Osteocyte (in vitro differentiated cells): Measurements from ENCODE around the gene ACACA. TPM values are rescaled to one million over a fixed set of nuclear protein-coding genes. Genes with fewer than 3 reads are reported as not detected.

ENCODE experiments used
- DNase-seq: peaks from one replicate; pipeline ENCODE4 v3.0.0; 2021; ENCODE audit warnings: mixed read lengths; ENCODE audit not compliant: unreplicated experiment; ENCODE audit errors: extremely low spot score
- H3K27ac Mint-ChIP-seq: one replicate; pipeline ENCODE4 v1.8.0; 2021; ENCODE audit warnings: mild to moderate bottlenecking, mixed read lengths; ENCODE audit not compliant: unreplicated experiment
- H3K27me3 Mint-ChIP-seq: one replicate; pipeline ENCODE4 v1.8.0; 2021; ENCODE audit warnings: mixed read lengths; ENCODE audit not compliant: unreplicated experiment
- H3K36me3 Mint-ChIP-seq: one replicate; pipeline ENCODE4 v1.8.0; 2021; ENCODE audit warnings: mixed read lengths; ENCODE audit not compliant: unreplicated experiment
- H3K4me1 Mint-ChIP-seq: one replicate; pipeline ENCODE4 v1.8.0; 2021; ENCODE audit warnings: mixed read lengths; ENCODE audit not compliant: unreplicated experiment
- H3K4me3 Mint-ChIP-seq: one replicate; pipeline ENCODE4 v1.8.0; 2021; ENCODE audit warnings: mild to moderate bottlenecking, moderate library complexity, mixed read lengths; ENCODE audit not compliant: unreplicated experiment
- H3K9me3 Mint-ChIP-seq: one replicate; pipeline ENCODE4 v1.8.0; 2021; ENCODE audit warnings: mixed read lengths; ENCODE audit not compliant: unreplicated experiment
- total RNA-seq: library from RNA; stranded (reverse); gene quantifications from 2 replicates; pipeline ENCODE4 v1.2.1, GENCODE V29; 2021
- TF ChIP-seq, protein P1 (sequence below): fragments of 200-600 bp; sonication (generic); IDR thresholded peaks from 2 replicates; pipeline ENCODE4 v1.5.0; 2021; ENCODE audit warnings: antibody characterized with exemption, mild to moderate bottlenecking, moderate library complexity

ACACA gene
- total RNA-seq, 1 donor from 2014 or later = 63.5 TPM

DNA sequence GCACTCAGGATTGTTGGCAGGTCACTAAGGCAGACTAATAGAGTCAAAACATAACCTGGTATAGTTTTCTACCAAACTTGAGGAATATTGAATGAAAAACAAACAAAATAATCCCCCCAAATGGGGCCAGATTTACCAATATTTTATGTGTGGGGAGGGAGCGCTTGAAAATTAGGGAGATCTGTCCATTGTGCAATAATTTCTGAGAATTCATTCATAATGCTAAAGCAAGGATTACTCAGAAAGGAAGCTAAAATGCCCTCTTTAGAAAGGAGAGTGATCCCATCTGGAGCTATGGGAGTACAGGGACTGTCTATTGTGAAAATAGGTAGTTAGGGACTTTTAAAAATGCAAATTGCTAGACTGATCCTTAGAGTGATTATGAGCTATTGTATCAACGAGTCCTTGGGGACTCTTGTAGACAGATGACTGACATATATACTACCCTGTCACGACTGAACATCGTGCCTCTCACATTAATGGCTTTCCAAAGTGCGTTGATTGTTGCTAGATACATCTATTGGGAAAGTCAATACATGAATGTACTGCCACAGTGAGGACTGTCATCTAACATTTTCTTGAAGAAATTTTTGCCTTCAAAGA lies 264.2 kb downstream of the ACACA start:
- H3K27me3 Mint-ChIP-seq = no peaks in the 10 kb centered on the region
- H3K9me3 Mint-ChIP-seq = no peaks in the 10 kb centered on the region
- TF ChIP-seq, protein P1, sequence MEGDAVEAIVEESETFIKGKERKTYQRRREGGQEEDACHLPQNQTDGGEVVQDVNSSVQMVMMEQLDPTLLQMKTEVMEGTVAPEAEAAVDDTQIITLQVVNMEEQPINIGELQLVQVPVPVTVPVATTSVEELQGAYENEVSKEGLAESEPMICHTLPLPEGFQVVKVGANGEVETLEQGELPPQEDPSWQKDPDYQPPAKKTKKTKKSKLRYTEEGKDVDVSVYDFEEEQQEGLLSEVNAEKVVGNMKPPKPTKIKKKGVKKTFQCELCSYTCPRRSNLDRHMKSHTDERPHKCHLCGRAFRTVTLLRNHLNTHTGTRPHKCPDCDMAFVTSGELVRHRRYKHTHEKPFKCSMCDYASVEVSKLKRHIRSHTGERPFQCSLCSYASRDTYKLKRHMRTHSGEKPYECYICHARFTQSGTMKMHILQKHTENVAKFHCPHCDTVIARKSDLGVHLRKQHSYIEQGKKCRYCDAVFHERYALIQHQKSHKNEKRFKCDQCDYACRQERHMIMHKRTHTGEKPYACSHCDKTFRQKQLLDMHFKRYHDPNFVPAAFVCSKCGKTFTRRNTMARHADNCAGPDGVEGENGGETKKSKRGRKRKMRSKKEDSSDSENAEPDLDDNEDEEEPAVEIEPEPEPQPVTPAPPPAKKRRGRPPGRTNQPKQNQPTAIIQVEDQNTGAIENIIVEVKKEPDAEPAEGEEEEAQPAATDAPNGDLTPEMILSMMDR = no peak
- H3K36me3 Mint-ChIP-seq = peaks cover 8% of the 10 kb centered on the region
- DNase-seq = no peak
- no peak overlapping the region for H3K4me3 Mint-ChIP-seq
- H3K27ac Mint-ChIP-seq = no peak overlapping the region
- H3K4me1 Mint-ChIP-seq = peaks cover 7% of the 10 kb centered on the region

DNA sequence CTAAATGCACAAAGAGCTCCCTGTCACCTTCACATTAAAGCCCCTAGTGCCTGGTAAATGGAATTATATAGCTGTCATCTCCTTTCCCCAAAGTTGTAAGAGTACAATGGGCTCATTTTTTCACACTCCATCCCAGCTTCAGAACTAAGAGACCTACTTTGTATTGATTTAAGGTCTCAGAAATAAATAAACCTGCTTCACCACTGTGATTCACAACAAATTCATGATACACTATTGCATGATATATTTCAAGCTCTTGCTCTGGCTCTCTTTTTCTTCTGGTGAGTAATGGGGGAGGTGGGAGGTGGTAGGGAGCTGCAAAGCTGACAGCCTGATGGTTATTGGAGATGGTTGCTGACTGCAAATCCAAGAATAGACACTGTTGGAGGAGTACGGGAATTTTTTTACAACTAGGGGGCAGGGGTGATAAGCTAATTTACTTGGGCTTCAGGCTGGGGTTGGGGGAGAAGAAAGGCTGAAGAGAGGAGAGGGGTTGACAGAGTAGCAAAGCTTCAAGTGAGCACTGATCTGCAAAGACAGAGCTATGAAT lies 268.0 kb downstream of the ACACA start:
- Mint-ChIP-seq H3K27me3 (no peaks in the 10 kb centered on the region), H3K9me3 (no peaks in the 10 kb centered on the region), H3K27ac (no peak overlapping the region), H3K36me3 (peaks cover 6% of the 10 kb centered on the region), H3K4me1 (no peaks in the 10 kb centered on the region), H3K4me3 (no peak overlapping the region)
- TF ChIP-seq, protein P1 = no peak
- DNase-seq = no peak

DNA sequence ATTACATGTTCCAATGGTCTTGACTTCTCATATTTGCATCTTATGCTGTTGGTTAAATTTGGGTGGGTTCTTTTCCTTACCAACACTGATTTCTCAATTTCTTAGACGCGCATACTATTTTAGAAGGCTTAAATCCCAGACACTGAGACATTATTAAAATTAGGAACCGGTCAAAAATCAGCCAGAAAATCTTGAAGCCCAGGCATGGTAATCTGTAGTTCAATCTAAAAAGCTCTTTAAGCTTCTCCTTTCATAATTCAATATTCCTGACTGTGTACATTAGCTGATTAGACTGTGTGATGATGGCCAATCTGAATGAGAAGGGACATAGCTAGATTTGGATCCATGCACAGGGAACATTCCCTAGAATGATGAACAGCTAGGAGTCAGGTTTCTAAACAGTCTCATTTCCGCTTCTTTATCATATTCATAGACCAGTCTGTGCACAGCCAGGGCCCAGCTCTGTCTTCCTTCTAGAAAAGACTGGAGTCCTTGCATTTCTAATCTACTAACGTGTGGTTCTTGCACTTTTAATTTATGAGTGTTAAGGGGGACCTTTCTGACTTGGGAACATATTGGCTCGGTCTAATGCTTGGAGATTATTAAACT lies 268.6 kb downstream of the ACACA start:
- no peak for DNase-seq
- H3K36me3 Mint-ChIP-seq = peaks cover 9% of the 10 kb centered on the region
- H3K4me3 Mint-ChIP-seq = no peak overlapping the region
- no peaks in the 10 kb centered on the region for H3K9me3 Mint-ChIP-seq
- H3K4me1 Mint-ChIP-seq = no peaks in the 10 kb centered on the region
- H3K27ac Mint-ChIP-seq = no peak overlapping the region
- no peaks in the 10 kb centered on the region for H3K27me3 Mint-ChIP-seq
- TF ChIP-seq, protein P1 = no peak

DNA sequence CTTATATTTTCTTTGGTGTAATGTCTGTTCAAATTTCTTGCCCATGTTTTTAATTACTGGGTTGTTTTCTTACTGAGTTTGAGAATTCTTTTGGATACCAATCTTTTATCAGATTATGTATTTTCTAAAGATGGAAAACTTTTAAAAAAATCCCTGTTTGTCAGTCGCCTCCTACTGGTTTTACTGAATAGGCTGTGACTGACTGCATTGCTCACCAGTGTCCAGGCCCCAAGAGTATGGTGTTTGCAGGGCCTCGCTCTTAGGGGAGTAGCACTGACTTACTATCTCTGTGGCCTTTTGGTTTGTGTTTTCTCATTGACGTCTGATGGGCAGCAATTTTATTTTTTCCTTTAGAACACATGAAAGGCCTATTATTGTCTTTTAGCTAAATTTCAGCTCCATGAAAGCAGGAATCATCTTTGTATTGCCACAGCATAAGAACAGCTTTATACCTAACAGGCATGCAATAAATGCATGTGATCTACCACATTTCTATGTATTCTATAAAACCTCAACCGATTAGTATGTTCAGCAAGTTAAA lies 269.5 kb downstream of the ACACA start:
- no peak for DNase-seq
- H3K4me1 Mint-ChIP-seq = peaks cover 3% of the 10 kb centered on the region
- H3K27me3 Mint-ChIP-seq = no peaks in the 10 kb centered on the region
- no peaks in the 10 kb centered on the region for H3K9me3 Mint-ChIP-seq
- H3K36me3 Mint-ChIP-seq = peaks cover 13% of the 10 kb centered on the region
- no peak overlapping the region for H3K27ac Mint-ChIP-seq
- TF ChIP-seq, protein P1 = no peak
- H3K4me3 Mint-ChIP-seq = no peak overlapping the region

DNA sequence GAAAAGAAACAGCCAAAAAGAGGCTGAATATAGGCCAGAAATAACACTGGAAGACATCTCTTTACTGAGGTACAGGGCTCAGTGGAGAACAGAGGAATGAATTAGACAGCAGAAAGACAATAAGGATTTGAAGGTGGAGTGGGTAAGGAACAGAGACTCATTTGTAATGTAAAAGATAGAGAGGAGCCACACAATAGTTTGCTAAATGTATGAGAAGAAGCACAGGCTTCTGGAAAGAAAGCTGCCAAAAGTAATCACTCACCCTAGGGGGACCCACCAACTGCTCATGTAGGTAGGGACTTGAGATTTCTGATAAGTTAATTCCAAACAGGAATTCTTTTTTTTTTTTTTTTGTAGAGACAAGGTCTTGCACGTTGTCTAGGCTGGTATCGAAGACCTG lies 271.1 kb downstream of the ACACA start:
- H3K36me3 Mint-ChIP-seq = peaks cover 13% of the 10 kb centered on the region

More for the DNA sequence above, 271.1 kb downstream of the ACACA start:
- TF ChIP-seq, protein P1 = no peak
- no peak overlapping the region for H3K4me3 Mint-ChIP-seq
- H3K27ac Mint-ChIP-seq = no peak overlapping the region
- no peak for DNase-seq
- H3K27me3 Mint-ChIP-seq = no peaks in the 10 kb centered on the region
- no peaks in the 10 kb centered on the region for H3K9me3 Mint-ChIP-seq
- H3K4me1 Mint-ChIP-seq = peaks cover 16% of the 10 kb centered on the region
